ENCODE measurements around the gene OXSR1. TPM values are rescaled to one million over a fixed set of nuclear protein-coding genes. Genes with fewer than 3 reads are reported as not detected.

OXSR1 gene
- 36.0 TPM for total RNA-seq (ENCODE audit: unreplicated experiment)
- long read RNA-seq, partial matches to known transcripts, result 0 of 1 reads
- long read RNA-seq, other reads (novel, unspliced or antisense), result 1 of 1 reads

DNA sequence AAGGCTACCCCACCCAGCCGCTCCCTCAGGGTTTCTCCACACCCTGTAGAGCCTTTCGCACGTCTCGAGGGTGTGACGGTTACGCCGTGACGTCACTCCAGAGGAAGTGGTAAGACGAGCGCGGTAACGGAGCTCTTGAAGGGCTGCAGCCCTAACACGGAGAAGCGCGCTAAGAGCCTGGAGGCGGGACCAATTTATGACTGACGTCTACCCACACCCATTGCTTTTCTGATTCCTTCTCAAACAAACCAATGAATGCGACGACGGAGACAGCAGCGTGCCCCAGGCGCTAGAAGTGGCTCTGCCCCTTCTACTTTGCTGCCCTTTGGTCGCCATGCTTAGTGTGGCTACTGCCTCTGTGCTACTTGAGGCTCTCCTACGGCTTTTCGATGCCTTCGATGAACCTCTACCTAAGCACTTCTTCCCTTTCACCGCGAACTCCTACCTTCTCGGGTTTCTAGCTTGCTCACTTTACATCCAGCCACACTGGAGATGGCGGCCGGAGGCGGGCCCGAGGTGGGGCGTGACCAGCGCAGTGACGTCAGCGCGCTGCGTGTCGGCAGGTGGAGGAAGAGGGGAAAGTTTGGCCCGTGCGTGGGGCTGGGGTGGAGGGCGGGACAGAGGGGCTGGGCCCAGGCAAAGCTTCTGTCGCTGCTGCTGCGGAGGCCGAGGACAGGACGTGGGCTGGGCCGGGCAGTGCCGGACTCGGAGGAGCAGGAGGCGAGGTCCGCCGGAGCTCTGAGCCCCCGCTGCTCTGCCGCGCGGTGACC lies at the start of gene OXSR1:
OXSR1 (plus strand) TSS at position 586 of the 770 bp plus-strand sequence. CDS start 340 bp downstream, outside the sequence.
- Mint-ChIP-seq H3K27me3 (ENCODE audit: unreplicated experiment) (peaks cover 10% of the 10 kb centered on the region), H3K4me1 (ENCODE audit: unreplicated experiment) (peaks cover 16% of the 10 kb centered on the region), H3K4me3 (ENCODE audit: unreplicated experiment) (peak within 1 kb of the TSS; percentile 100), H3K36me3 (ENCODE audit: low read depth, unreplicated experiment) (no peaks in the 10 kb centered on the region), H3K9me3 (ENCODE audit: unreplicated experiment) (no peaks in the 10 kb centered on the region), H3K27ac (ENCODE audit: unreplicated experiment) (peak within 1 kb of the TSS; percentile 96)
- TF ChIP-seq, protein P1, sequence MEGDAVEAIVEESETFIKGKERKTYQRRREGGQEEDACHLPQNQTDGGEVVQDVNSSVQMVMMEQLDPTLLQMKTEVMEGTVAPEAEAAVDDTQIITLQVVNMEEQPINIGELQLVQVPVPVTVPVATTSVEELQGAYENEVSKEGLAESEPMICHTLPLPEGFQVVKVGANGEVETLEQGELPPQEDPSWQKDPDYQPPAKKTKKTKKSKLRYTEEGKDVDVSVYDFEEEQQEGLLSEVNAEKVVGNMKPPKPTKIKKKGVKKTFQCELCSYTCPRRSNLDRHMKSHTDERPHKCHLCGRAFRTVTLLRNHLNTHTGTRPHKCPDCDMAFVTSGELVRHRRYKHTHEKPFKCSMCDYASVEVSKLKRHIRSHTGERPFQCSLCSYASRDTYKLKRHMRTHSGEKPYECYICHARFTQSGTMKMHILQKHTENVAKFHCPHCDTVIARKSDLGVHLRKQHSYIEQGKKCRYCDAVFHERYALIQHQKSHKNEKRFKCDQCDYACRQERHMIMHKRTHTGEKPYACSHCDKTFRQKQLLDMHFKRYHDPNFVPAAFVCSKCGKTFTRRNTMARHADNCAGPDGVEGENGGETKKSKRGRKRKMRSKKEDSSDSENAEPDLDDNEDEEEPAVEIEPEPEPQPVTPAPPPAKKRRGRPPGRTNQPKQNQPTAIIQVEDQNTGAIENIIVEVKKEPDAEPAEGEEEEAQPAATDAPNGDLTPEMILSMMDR (IDR thresholded peaks at IDR 0.05; ENCODE audit: unreplicated experiment), result no peak
- DNase-seq (ENCODE audit: low spot score), result peak; percentile 91

DNA sequence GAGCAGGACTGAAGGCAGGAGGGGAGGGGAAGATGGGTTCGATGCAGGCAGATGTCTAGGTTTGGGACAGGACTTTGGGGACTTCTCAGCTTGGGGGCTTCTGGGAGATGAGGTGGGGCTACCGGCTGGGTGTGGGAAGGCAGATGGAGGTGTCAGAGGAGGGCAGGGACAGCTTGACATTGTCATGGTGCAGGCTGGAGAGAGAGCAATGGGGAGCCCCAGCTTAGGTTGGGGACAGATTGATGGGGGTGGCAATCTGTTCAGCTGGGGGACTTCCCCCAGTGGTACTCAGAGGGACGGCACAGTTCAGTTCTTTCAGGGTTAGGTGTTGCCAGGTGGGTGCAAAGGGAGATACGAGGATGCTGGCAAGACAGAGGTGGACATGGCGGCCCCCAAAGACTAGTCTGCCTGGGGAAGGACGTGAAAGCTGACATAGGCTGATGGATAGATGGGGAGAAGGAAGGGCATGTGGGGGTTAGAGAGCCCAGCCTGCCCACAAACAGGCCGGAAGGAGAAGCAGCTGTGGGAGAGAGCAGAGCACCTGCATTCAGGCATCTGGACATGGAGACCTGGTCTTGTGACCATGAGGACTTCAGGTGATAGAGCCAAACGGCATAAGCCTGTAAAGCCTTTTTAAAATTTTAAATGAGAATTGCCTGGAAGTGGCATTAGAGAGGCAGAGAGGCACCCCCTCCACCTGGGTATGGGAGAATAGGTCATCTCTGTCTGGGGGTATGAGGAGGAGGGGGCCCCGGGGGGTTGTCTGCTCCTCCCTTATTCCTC lies 49.5 kb upstream of the OXSR1 start:
- TF ChIP-seq, protein P1 (IDR thresholded peaks at IDR 0.05; ENCODE audit: unreplicated experiment), result no peak
- Mint-ChIP-seq H3K4me3 (ENCODE audit: unreplicated experiment) (no peak overlapping the region), H3K27ac (ENCODE audit: unreplicated experiment) (peak overlapping the region; percentile 32), H3K36me3 (ENCODE audit: low read depth, unreplicated experiment) (peaks cover 4% of the 10 kb centered on the region), H3K9me3 (ENCODE audit: unreplicated experiment) (no peaks in the 10 kb centered on the region), H3K4me1 (ENCODE audit: unreplicated experiment) (no peaks in the 10 kb centered on the region), H3K27me3 (ENCODE audit: unreplicated experiment) (peaks cover 7% of the 10 kb centered on the region)
- no peak for DNase-seq (ENCODE audit: low spot score)

DNA sequence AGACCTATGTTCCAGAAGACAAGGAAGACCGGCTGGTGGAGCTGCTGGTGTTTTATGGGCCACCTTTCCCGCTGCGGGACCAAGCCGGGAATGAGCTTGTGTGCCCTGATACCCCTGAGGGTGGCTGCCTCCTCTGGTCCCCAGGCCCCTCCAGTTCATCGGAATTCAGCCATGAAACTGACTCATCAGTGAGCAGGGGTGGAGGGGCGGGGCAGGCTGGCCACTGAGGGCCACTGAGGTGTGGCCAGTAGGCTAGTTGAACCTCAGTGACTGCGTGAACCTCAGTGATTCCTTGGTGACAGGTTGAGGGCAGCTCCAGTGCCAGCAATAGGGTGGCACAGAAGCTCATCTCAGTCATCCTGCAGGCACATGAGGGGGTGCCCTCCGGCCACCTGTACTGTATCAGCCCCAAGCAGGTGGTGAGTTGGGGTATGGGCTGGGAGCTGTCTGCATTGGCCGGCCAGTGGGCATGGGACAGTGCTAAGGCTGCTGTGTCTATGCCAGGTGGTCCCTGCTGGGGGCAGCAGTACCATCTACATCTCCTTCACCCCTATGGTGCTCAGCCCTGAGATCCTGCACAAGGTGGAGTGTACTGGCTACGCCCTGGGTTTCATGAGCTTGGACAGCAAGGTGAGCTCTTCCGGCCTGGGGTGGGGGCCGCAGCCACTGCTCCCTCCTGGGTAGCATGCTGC lies 48.7 kb upstream of the OXSR1 start:
- H3K9me3 Mint-ChIP-seq (ENCODE audit: unreplicated experiment), result no peaks in the 10 kb centered on the region
- peaks cover 6% of the 10 kb centered on the region for H3K36me3 Mint-ChIP-seq (ENCODE audit: low read depth, unreplicated experiment)
- H3K4me3 Mint-ChIP-seq (ENCODE audit: unreplicated experiment), result no peak overlapping the region
- no peak for DNase-seq (ENCODE audit: low spot score)
- TF ChIP-seq, protein P1 (IDR thresholded peaks at IDR 0.05; ENCODE audit: unreplicated experiment), result no peak
- peaks cover 7% of the 10 kb centered on the region for H3K27me3 Mint-ChIP-seq (ENCODE audit: unreplicated experiment)
- no peak overlapping the region for H3K27ac Mint-ChIP-seq (ENCODE audit: unreplicated experiment)
- no peaks in the 10 kb centered on the region for H3K4me1 Mint-ChIP-seq (ENCODE audit: unreplicated experiment)

DNA sequence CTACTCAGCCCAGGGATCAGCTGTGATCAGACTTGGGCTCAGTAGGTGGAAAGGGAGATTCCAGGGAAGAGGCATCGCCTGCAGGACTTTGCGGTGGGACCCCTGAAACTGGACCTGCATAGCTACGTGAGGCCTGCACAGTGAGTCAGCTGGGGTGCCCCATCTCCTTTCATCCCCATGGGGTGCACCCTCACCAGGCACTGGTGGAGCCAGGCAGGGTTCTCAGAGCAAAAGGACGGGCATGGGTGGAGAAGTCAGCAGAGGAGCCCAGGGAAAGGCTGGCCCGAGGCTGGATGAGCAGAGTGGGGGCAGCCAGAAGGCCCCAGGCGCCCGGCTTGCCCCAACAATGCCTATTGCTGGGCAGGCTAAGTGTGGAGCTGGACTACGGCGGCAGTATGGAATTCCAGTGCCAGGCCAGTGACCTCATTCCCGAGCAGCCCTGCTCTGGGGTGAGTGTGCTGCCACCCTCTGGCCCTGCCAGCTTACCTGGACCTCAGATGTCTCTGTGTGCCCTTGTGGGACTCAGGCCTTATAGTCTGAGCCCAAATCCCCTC lies 48.1 kb upstream of the OXSR1 start:
- Mint-ChIP-seq H3K27ac (ENCODE audit: unreplicated experiment) (no peak overlapping the region), H3K4me1 (ENCODE audit: unreplicated experiment) (no peaks in the 10 kb centered on the region), H3K4me3 (ENCODE audit: unreplicated experiment) (no peak overlapping the region), H3K27me3 (ENCODE audit: unreplicated experiment) (peaks cover 7% of the 10 kb centered on the region), H3K9me3 (ENCODE audit: unreplicated experiment) (no peaks in the 10 kb centered on the region), H3K36me3 (ENCODE audit: low read depth, unreplicated experiment) (peaks cover 6% of the 10 kb centered on the region)
- DNase-seq (ENCODE audit: low spot score), result no peak
- TF ChIP-seq, protein P1 (IDR thresholded peaks at IDR 0.05; ENCODE audit: unreplicated experiment), result no peak

Measured in endothelial cell (in vitro differentiated cells).